RPMI7951 (cell line): ENCODE data around the gene HIBADH. TPM values are rescaled to one million over a fixed set of nuclear protein-coding genes. Genes with fewer than 3 reads are reported as not detected.

Experiments used
- DNase-seq: peaks from one replicate; pipeline ENCODE4 v3.0.0-alpha.2; 2012; ENCODE audit warnings: low read depth
- total RNA-seq: library from RNA; depleted of rRNA; stranded (reverse); fragments of >200 nt; shearing (Covaris generic); gene quantifications from 2 replicates; pipeline ENCODE4 v1.2.3, GENCODE V29; 2014; rRNA removed

The HIBADH gene
- total RNA-seq, 1 experiment from 2014 or later = 80.4 TPM

GRCh38 chr7:27501001-27501400 is 161.7 kb downstream of the HIBADH start:
- no peak for DNase-seq

DNA sequence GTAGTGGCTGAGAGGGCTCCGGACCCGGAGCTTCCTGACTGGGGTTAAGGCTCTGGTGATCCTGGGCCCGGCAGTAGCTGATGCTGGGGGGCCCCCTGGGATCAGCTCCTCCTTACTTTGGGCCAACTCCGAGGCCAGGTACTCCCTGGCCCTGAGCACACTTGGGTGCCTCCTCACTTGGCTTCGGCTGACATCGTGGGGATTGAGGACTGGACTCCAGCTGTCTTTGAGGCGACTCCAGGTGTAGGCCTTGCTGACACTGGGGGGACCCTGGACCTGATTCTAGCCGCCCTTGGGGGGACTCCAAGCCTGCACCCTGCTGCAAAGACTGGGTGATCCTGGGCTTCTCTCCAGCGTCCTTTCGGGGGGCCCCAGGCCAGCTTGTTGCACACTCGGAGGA is 170.5 kb downstream of the HIBADH start:
- no peak for DNase-seq

DNA sequence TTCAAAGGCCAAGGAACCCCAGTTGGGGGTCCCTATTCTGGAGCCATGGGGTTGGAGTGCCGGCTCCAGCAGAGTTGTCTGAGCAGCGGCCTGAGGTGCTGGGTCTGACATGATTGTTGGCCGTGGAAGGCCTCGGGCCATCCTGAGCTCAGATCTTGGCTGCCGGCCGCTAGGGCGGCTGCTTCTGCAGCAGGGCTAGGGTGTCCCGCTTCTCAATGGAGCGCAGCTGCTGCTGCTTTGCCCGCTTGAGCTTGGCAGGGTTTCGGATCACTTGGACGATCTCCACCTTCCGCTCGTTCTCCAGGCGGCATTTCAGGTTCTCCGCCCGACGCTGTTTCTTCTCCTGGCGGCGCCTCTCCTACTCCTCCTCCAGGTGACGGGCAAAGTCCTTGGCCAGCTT is 171.1 kb downstream of the HIBADH start:
- DNase-seq = no peak

GRCh38 chr7:27487509-27487908 is 175.2 kb downstream of the HIBADH start:
- no peak for DNase-seq

DNA sequence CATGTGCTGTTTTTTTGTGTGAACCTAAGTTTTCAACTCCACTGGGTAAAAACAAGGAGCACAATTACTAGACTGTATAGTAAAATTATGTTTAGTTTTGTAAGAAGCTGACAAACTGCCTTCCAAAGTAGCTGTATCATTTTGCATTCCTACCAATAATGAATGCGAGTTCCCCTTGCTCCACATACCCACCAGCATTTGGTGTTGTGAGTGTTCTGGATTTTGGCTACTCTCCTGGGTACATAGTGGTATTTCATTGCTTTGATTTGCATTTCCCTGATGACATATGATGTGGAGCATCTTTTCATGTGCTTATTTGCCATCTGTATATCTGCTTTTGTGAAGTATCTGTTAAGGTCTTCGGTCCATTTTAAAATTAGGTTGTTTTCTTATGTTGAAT is 178.2 kb downstream of the HIBADH start:
- no peak for DNase-seq

DNA sequence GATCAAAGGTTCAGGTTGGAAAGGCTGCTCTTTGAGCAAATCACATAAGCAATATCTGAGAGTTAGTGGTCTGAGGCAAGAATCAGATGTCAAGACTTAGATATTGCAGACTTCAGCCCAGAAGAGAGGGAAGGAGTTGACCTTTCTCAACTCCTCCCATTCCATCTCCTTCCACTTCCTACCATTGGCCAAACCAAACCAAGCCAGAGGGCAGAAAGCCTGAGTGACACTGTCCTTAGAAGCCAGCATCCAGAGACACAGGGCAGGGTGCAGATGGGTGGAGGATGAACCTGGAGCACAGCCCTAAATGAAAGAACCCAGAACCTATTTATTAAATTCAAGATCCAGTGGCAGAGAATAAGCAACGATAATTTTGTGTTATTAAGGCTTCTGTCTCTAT is 180.5 kb downstream of the HIBADH start:
- DNase-seq = no peak

- no peak for DNase-seq
Observed at GRCh38 chr7:27478556-27478955, 184.1 kb downstream of the HIBADH start.

DNA sequence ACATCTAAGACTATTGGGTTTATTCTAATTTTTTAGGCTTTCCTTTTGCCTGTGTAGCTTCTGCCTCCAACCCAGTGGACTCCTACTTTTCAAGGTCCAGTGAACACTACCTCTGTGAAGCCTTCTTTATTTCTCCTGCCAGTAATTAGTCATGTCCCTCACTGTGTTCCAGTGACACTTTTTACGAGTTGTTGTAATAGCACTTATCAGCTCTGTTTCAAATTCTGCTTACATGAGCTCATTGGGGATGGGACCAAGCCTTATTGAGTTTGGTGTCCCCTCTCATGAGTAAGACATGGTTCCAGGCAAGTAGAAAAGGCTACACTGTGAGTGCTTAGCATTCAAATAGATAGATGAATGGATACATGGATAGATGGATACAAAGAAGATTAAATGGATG is 184.6 kb downstream of the HIBADH start:
- DNase-seq = no peak

GRCh38 chr7:27476493-27476892 is 186.2 kb downstream of the HIBADH start:
- DNase-seq = no peak

Other genes with a start within 250 kb of the HIBADH start
- gene TAX1BP1, start 77.3 kb upstream of the HIBADH start, total RNA-seq = 83.7 and 89.4 TPM in 2 replicates